ENCODE results near the gene PWWP2A. TPM values are rescaled to one million over a fixed set of nuclear protein-coding genes. Genes with fewer than 3 reads are reported as not detected.

The PWWP2A gene
- total RNA-seq, 1 experiment from 2014 or later = 61.1 TPM

DNA sequence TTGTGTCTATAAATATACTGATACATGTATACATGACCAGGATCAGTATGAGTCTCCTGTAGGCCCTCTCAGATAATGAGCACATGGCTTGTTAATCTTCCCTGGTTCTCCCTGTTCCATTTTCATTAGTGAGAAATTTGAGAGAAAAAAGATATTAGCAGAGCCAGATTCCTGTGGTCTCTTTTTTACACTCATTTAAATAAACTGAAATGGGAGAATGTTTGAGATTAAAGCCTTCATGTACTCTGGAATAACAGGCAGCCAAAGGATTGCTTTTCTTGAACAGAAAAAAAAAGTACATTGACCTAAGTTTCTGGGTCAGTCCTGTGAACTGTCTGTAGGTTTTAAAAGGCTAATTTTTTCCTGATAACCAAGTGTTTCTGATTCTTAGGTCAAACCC, 44.2 kb downstream of the PWWP2A start:
- CTCF ChIA-PET = no interaction called here
- no peak overlapping the region for H3K4me3 Mint-ChIP-seq
- H3K36me3 Mint-ChIP-seq = peaks cover 19% of the 10 kb centered on the region
- H3K27me3 Mint-ChIP-seq (ENCODE audit: low read depth) = no peaks in the 10 kb centered on the region
- H3K9me3 Mint-ChIP-seq = no peaks in the 10 kb centered on the region
- peaks cover 7% of the 10 kb centered on the region for H3K4me1 Mint-ChIP-seq
- ATAC-seq = no peak
- no peak for DNase-seq (ENCODE audit: low spot score)
- H3K27ac Mint-ChIP-seq = no peak overlapping the region
- TF ChIP-seq CREB1 (CRISPR knock-in tag; IDR thresholded peaks at IDR 0.05) (no peak), ELF4 (CRISPR knock-in tag; IDR thresholded peaks at IDR 0.05; ENCODE audit: low read depth) (no peak), ATF1 (CRISPR knock-in tag; IDR thresholded peaks at IDR 0.05) (no peak), EMX1 (CRISPR knock-in tag; IDR thresholded peaks at IDR 0.05) (no peak), NR2C2 (CRISPR knock-in tag; IDR thresholded peaks at IDR 0.05) (no peak), MYBL2 (CRISPR knock-in tag; IDR thresholded peaks at IDR 0.05) (no peak), SMAD3 (CRISPR knock-in tag; IDR thresholded peaks at IDR 0.05; ENCODE audit: borderline replicate concordance) (no peak), KAT7 (CRISPR knock-in tag; IDR thresholded peaks at IDR 0.05; ENCODE audit: borderline replicate concordance) (no peak)
- TF ChIP-seq, protein P1, sequence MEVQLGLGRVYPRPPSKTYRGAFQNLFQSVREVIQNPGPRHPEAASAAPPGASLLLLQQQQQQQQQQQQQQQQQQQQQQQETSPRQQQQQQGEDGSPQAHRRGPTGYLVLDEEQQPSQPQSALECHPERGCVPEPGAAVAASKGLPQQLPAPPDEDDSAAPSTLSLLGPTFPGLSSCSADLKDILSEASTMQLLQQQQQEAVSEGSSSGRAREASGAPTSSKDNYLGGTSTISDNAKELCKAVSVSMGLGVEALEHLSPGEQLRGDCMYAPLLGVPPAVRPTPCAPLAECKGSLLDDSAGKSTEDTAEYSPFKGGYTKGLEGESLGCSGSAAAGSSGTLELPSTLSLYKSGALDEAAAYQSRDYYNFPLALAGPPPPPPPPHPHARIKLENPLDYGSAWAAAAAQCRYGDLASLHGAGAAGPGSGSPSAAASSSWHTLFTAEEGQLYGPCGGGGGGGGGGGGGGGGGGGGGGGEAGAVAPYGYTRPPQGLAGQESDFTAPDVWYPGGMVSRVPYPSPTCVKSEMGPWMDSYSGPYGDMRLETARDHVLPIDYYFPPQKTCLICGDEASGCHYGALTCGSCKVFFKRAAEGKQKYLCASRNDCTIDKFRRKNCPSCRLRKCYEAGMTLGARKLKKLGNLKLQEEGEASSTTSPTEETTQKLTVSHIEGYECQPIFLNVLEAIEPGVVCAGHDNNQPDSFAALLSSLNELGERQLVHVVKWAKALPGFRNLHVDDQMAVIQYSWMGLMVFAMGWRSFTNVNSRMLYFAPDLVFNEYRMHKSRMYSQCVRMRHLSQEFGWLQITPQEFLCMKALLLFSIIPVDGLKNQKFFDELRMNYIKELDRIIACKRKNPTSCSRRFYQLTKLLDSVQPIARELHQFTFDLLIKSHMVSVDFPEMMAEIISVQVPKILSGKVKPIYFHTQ (CRISPR knock-in tag; IDR thresholded peaks at IDR 0.05) = no peak
- TF ChIP-seq, protein P2, sequence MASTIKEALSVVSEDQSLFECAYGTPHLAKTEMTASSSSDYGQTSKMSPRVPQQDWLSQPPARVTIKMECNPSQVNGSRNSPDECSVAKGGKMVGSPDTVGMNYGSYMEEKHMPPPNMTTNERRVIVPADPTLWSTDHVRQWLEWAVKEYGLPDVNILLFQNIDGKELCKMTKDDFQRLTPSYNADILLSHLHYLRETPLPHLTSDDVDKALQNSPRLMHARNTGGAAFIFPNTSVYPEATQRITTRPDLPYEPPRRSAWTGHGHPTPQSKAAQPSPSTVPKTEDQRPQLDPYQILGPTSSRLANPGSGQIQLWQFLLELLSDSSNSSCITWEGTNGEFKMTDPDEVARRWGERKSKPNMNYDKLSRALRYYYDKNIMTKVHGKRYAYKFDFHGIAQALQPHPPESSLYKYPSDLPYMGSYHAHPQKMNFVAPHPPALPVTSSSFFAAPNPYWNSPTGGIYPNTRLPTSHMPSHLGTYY (CRISPR knock-in tag; IDR thresholded peaks at IDR 0.05) = no peak
- POLR2A ChIA-PET = interaction anchor here (0.7 kb wide), 1 partner anchor 9 kb away, joined by 4 read pairs; no protein-coding TSS in a partner anchor

DNA sequence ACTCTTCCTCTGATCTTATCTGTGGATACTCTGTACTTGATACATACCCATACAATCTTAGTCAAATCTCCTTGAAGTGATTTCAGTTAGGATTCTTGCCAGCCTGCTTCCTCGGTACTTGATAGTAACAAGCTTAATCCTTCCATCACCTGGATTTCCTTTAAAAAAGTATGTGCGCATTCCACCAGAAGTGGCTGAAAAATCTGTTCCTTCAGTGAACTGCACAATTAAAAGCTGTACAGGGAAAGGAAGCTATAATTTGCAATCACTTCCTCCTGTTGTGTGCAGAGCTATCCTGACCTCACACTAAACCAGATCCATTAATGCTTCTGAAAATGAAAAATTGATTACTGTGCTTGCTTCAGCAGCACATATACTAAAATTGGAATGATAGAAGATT, 47.3 kb downstream of the PWWP2A start:
- Mint-ChIP-seq H3K36me3 (peaks cover 4% of the 10 kb centered on the region; the same call in 1 of the 2 replicates), H3K4me1 (peaks cover 14% of the 10 kb centered on the region), H3K4me3 (no peak overlapping the region), H3K27ac (peak overlapping the region; percentile 85), H3K9me3 (no peaks in the 10 kb centered on the region), H3K27me3 (ENCODE audit: low read depth) (no peaks in the 10 kb centered on the region)
- POLR2A ChIA-PET = interaction anchor here (1.3 kb wide), 1 partner anchor 9 kb away, joined by 3 read pairs; no protein-coding TSS in a partner anchor
- TF ChIP-seq ZNF232 (CRISPR knock-in tag; IDR thresholded peaks at IDR 0.05) = no peak
- TF ChIP-seq, protein P1 (CRISPR knock-in tag; IDR thresholded peaks at IDR 0.05) = no peak
- TF ChIP-seq, protein P3, sequence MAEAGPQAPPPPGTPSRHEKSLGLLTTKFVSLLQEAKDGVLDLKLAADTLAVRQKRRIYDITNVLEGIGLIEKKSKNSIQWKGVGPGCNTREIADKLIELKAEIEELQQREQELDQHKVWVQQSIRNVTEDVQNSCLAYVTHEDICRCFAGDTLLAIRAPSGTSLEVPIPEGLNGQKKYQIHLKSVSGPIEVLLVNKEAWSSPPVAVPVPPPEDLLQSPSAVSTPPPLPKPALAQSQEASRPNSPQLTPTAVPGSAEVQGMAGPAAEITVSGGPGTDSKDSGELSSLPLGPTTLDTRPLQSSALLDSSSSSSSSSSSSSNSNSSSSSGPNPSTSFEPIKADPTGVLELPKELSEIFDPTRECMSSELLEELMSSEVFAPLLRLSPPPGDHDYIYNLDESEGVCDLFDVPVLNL (CRISPR knock-in tag; IDR thresholded peaks at IDR 0.05; ENCODE audit: borderline replicate concordance, low read depth) = no peak
- no peak for TF ChIP-seq MXD4 (CRISPR knock-in tag; IDR thresholded peaks at IDR 0.05; ENCODE audit: borderline replicate concordance)
- TF ChIP-seq GTF2I (CRISPR knock-in tag; conservative IDR thresholded peaks at IDR 0.05) = no peak
- no peak for TF ChIP-seq NR1H2 (CRISPR knock-in tag; IDR thresholded peaks at IDR 0.05)
- TF ChIP-seq, protein P4, sequence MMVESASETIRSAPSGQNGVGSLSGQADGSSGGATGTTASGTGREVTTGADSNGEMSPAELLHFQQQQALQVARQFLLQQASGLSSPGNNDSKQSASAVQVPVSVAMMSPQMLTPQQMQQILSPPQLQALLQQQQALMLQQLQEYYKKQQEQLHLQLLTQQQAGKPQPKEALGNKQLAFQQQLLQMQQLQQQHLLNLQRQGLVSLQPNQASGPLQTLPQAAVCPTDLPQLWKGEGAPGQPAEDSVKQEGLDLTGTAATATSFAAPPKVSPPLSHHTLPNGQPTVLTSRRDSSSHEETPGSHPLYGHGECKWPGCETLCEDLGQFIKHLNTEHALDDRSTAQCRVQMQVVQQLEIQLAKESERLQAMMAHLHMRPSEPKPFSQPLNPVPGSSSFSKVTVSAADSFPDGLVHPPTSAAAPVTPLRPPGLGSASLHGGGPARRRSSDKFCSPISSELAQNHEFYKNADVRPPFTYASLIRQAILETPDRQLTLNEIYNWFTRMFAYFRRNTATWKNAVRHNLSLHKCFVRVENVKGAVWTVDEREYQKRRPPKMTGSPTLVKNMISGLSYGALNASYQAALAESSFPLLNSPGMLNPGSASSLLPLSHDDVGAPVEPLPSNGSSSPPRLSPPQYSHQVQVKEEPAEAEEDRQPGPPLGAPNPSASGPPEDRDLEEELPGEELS (CRISPR knock-in tag; IDR thresholded peaks at IDR 0.05) = no peak
- no peak for TF ChIP-seq ZNF121 (CRISPR knock-in tag; IDR thresholded peaks at IDR 0.05)
- no peak for TF ChIP-seq ESRRA (CRISPR knock-in tag; IDR thresholded peaks at IDR 0.05; ENCODE audit: borderline replicate concordance)
- TF ChIP-seq CREB1 (CRISPR knock-in tag; IDR thresholded peaks at IDR 0.05) = no peak
- TF ChIP-seq NR2C2 (CRISPR knock-in tag; IDR thresholded peaks at IDR 0.05) = no peak
- TF ChIP-seq, protein P5, sequence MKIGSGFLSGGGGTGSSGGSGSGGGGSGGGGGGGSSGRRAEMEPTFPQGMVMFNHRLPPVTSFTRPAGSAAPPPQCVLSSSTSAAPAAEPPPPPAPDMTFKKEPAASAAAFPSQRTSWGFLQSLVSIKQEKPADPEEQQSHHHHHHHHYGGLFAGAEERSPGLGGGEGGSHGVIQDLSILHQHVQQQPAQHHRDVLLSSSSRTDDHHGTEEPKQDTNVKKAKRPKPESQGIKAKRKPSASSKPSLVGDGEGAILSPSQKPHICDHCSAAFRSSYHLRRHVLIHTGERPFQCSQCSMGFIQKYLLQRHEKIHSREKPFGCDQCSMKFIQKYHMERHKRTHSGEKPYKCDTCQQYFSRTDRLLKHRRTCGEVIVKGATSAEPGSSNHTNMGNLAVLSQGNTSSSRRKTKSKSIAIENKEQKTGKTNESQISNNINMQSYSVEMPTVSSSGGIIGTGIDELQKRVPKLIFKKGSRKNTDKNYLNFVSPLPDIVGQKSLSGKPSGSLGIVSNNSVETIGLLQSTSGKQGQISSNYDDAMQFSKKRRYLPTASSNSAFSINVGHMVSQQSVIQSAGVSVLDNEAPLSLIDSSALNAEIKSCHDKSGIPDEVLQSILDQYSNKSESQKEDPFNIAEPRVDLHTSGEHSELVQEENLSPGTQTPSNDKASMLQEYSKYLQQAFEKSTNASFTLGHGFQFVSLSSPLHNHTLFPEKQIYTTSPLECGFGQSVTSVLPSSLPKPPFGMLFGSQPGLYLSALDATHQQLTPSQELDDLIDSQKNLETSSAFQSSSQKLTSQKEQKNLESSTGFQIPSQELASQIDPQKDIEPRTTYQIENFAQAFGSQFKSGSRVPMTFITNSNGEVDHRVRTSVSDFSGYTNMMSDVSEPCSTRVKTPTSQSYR (CRISPR knock-in tag; IDR thresholded peaks at IDR 0.05) = no peak
- no peak for TF ChIP-seq MYBL2 (CRISPR knock-in tag; IDR thresholded peaks at IDR 0.05)
- TF ChIP-seq GABPB1 (CRISPR knock-in tag; IDR thresholded peaks at IDR 0.05) = no peak
- ATAC-seq (no peak), DNase-seq (ENCODE audit: low spot score) (no peak)
- CTCF ChIA-PET = interaction anchor here (0.5 to 3.0 kb wide), 6 partner anchors 9 to 317 kb away, joined by 3 to 22 read pairs (median 4); no protein-coding TSS in a partner anchor

Data from WTC11 (cell line).